Spleen (tissue), 7 donors: ENCODE measurements around the gene OR5H6.

Source experiments
- POLR2A ChIP-seq, 3 donors: fragments of 450-650 bp; IDR thresholded peaks; one replicate each; pipeline ENCODE4 v1.5.1; 2017; ENCODE audit warnings: antibody characterized with exemption in 3 of 3, mild to moderate bottlenecking in 1 of 3
- TF ChIP-seq, protein P1 (sequence below), 11 experiments: fragments of 200-600 bp in 7 of 11; fragments of 450-650 bp in 4 of 11; sonication (generic) in 4 of 11; IDR thresholded peaks in 8 of 11; conservative IDR thresholded peaks in 3 of 11; 1 replicate in 7 of 11; 2 replicates in 4 of 11; pipeline versions ENCODE4 v1.4.0 to v1.8.0; 2016 to 2021; ENCODE audit warnings: antibody characterized with exemption in 11 of 11, inconsistent platforms in 4 of 11, mild to moderate bottlenecking in 1 of 11
- donor health status: DM: no; HTN: no; CAD: no; lungs with moderate emphysema.
- donor health status: DM: no; HTN: no; CAD: no.
- donor health status: DM: no; HTN: no; CAD: no.

DNA sequence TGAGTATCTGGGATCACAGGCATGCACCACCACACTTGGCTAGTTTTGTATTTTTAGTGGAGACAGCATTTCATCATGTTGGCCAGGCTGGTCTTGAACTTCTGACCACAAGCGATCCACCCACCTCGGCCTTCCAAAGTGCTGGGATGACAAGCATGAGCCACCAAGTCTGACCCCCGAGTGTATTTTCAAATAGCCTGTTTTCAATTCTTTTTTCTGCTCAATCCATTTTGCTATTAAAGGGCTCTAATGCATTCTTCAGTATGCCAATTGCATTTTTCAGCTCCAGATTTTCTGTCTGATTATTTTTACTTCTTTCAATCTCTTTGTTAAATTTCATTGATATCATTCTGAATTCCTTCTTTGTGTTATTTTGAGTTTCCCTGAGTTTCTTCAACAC lies 5.8 kb downstream of the OR5H6 start:
- TF ChIP-seq, protein P1, sequence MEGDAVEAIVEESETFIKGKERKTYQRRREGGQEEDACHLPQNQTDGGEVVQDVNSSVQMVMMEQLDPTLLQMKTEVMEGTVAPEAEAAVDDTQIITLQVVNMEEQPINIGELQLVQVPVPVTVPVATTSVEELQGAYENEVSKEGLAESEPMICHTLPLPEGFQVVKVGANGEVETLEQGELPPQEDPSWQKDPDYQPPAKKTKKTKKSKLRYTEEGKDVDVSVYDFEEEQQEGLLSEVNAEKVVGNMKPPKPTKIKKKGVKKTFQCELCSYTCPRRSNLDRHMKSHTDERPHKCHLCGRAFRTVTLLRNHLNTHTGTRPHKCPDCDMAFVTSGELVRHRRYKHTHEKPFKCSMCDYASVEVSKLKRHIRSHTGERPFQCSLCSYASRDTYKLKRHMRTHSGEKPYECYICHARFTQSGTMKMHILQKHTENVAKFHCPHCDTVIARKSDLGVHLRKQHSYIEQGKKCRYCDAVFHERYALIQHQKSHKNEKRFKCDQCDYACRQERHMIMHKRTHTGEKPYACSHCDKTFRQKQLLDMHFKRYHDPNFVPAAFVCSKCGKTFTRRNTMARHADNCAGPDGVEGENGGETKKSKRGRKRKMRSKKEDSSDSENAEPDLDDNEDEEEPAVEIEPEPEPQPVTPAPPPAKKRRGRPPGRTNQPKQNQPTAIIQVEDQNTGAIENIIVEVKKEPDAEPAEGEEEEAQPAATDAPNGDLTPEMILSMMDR (IDR thresholded peaks at IDR 0.05 in 8 of 11, conservative IDR thresholded peaks at IDR 0.05 in 3 of 11), result no peak
- TF ChIP-seq POLR2A (IDR thresholded peaks at IDR 0.05), result no peak
